Stimulated activated CD8-positive, alpha-beta memory T cell treated with anti-CD3 and anti-CD28 coated beads, Interleukin-12 subunit alpha, Interleukin-12 subunit beta, amount 100 ng/mL, for 4 hours (primary cell): ENCODE measurements around the gene ZNF107.

Source experiments
- DNase-seq: peaks from one replicate; pipeline ENCODE4 v3.0.0-alpha.2; 2020; ENCODE audit warnings: low read depth

ZNF107 gene

GRCh38 chr7:64665980-64666662 lies at the start of gene ZNF107:
Gene ZNF107, plus strand, starts transcription at chr7:64666133. Its CDS starts 150 bp downstream, at chr7:64666283.
- DNase-seq: peak; percentile 67

GRCh38 chr7:64618785-64619456 lies 47.0 kb upstream of the ZNF107 start:
- DNase-seq: no peak

GRCh38 chr7:64619705-64620104 lies 46.2 kb upstream of the ZNF107 start:
- DNase-seq: no peak

GRCh38 chr7:64621656-64622055 lies 44.3 kb upstream of the ZNF107 start:
- no peak for DNase-seq

- no peak for DNase-seq
These were observed 40.5 kb upstream of the ZNF107 start for GRCh38 chr7:64625114-64626082.

GRCh38 chr7:64626083-64626469 lies 39.9 kb upstream of the ZNF107 start:
- no peak for DNase-seq

- DNase-seq: no peak
These were observed 39.4 kb upstream of the ZNF107 start for GRCh38 chr7:64626557-64626956.

- no peak for DNase-seq
These were observed 37.7 kb upstream of the ZNF107 start for GRCh38 chr7:64628192-64628591.

GRCh38 chr7:64628721-64629120 lies 37.2 kb upstream of the ZNF107 start:
- no peak for DNase-seq

- no peak for DNase-seq
These were observed 35.4 kb upstream of the ZNF107 start for GRCh38 chr7:64630496-64630895.

GRCh38 chr7:64632029-64632428 lies 33.9 kb upstream of the ZNF107 start:
- DNase-seq: no peak

- no peak for DNase-seq
These were observed 32.5 kb upstream of the ZNF107 start for GRCh38 chr7:64633401-64633800.

GRCh38 chr7:64634406-64635062 lies 31.4 kb upstream of the ZNF107 start:
- DNase-seq: no peak

GRCh38 chr7:64636386-64636785 lies 29.5 kb upstream of the ZNF107 start:
- DNase-seq: no peak

GRCh38 chr7:64637521-64638445 lies 28.1 kb upstream of the ZNF107 start:
- DNase-seq: no peak

GRCh38 chr7:64638822-64639221 lies 27.1 kb upstream of the ZNF107 start:
- no peak for DNase-seq

- no peak for DNase-seq
These were observed 26.5 kb upstream of the ZNF107 start for GRCh38 chr7:64639267-64640001.

GRCh38 chr7:64640504-64640903 lies 25.4 kb upstream of the ZNF107 start:
- no peak for DNase-seq

GRCh38 chr7:64642046-64642445 lies 23.9 kb upstream of the ZNF107 start:
- no peak for DNase-seq

GRCh38 chr7:64642875-64643274 lies 23.1 kb upstream of the ZNF107 start:
- no peak for DNase-seq
